HG03457 (cell line): Measurements from ENCODE around the gene GLS.
"Not testable (repeated sequence)": the region's sequence is repeated elsewhere in the genome, so short reads cannot be mapped to it uniquely, and the experiment has no call there.

Experiments used
- ATAC-seq: cut with Tn5 transposase; IDR thresholded peaks from one replicate; pipeline ENCODE4 v1.9.1; 2021; ENCODE audit warnings: moderate number of reproducible peaks; ENCODE audit not compliant: unreplicated experiment

The GLS gene

DNA sequence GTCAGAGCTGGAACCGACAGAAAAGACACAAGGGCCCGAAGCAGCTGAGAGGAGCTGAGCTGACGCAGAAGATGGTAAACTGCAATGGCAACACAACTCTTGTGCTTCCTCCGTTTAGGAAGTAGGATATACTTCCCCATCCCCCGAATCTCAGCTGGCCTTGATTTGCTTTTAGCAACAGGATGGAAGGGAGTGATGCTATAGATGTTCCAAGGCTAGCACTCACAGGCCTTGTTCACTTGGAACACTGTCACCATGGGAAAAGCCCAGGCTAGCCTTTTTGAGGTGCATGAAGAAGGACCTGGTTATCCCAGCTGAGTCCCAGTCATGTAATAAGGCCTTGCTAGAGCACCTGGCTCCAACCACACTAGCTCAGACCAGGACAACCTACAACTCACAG lies 107.3 kb downstream of the GLS start:
- ATAC-seq, result no peak

DNA sequence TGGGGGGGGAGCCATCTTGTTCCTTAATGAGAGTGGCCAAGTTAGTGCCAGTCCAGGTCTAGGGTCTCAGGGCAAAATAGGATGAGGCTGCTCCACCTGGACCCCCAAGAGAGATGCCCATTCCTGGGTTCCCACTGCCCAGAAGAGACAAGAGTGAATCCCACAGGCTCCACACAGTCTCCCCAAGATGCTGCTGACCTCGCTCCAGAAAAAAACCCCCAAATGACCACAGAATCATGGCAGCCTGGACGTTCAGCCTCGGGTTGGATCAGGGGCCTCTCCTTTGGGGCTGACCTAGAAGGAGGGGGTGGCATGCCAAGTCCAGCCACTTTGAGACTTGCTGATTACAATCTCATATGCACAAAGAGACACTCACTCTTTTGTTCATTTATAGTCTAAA lies 108.3 kb downstream of the GLS start:
- ATAC-seq, result no peak

- ATAC-seq, result no peak
These were observed 109.5 kb downstream of the GLS start for GRCh38 chr2:190990132-190990531.

DNA sequence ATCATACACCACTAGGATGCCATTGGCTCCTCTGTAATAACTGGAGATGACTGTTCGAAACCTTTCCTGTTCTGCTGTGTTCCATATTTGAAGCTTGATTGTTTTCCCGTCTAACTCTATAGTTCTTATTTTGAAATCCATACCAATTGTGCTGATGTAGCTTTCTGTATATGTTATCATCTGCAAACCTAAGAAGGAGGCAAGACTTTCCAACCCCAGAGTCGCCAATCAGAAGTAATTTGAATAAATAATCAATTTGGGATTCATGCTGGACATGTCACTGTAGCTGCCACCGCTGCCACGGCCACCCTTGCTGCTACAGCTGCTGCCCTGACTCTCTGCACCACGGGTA lies 112.6 kb downstream of the GLS start:
- no peak for ATAC-seq

DNA sequence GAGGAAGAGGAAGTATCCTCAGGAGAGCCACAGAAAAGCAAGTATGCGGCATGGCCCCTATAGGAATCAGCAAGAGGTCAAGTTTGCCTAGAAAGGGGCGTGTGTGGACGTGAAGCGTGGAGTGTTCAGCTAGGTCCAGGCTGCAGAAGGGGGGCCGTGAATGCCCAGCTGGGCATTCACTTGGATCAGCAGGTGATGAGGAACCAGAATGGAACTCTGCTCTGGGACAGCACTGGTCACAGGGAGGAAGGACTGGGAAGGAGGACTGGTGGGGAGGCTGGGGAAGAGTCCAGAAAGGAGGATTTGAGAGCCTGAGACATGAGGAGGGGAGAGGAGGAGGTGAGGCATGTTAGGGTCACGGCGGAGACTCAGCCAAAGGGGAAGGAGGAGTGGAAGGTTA lies 113.5 kb downstream of the GLS start:
- no peak for ATAC-seq

DNA sequence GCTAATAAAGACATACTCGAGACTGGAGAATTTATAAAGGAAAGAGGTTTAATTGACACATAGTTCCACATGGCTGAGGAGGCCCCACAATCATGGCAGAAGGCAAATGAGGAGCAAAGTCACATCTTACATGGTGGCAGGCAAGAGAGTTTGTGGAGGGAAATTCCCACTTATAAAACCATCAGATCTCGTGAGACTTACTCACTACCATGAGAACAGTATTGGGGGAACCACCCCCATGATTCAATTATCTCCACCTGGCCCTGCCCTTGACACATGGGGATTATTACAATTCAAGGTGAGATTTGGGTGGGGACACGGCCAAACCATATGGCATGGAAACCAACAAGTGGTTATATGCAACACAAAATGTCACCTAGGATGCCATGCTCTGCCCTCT lies 114.7 kb downstream of the GLS start:
- ATAC-seq, result not testable (repeated sequence)

- no peak for ATAC-seq
These were observed 115.8 kb downstream of the GLS start for GRCh38 chr2:190996338-190996946.

DNA sequence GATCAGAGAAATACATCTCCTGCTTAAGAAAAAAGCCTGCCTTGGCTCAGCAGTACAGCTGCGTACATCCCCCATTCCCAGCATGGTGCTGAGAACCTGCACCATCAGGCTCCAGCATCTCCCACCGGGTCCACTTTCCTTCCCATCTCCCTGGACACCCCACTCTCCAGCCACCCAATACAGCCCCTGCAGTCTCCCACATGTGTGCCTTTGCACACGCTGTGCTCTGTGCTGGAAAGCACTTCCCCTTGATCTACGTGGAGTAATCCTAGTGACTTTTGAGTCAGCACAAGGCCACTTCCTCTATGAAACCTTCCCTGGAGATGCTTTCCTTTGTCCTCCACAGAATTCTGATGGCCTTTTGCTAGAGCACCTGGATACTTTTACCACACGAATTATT lies 116.3 kb downstream of the GLS start:
- no peak for ATAC-seq

- no peak for ATAC-seq
These were observed 117.0 kb downstream of the GLS start for GRCh38 chr2:190997526-190998113.

GRCh38 chr2:190999058-190999457 lies 118.4 kb downstream of the GLS start:
- no peak for ATAC-seq

GRCh38 chr2:190999949-191000665 lies 119.5 kb downstream of the GLS start:
- ATAC-seq, result no peak

GRCh38 chr2:191001032-191001431 lies 120.4 kb downstream of the GLS start:
- no peak for ATAC-seq

- ATAC-seq, result no peak
These were observed 121.0 kb downstream of the GLS start for GRCh38 chr2:191001624-191002023.

DNA sequence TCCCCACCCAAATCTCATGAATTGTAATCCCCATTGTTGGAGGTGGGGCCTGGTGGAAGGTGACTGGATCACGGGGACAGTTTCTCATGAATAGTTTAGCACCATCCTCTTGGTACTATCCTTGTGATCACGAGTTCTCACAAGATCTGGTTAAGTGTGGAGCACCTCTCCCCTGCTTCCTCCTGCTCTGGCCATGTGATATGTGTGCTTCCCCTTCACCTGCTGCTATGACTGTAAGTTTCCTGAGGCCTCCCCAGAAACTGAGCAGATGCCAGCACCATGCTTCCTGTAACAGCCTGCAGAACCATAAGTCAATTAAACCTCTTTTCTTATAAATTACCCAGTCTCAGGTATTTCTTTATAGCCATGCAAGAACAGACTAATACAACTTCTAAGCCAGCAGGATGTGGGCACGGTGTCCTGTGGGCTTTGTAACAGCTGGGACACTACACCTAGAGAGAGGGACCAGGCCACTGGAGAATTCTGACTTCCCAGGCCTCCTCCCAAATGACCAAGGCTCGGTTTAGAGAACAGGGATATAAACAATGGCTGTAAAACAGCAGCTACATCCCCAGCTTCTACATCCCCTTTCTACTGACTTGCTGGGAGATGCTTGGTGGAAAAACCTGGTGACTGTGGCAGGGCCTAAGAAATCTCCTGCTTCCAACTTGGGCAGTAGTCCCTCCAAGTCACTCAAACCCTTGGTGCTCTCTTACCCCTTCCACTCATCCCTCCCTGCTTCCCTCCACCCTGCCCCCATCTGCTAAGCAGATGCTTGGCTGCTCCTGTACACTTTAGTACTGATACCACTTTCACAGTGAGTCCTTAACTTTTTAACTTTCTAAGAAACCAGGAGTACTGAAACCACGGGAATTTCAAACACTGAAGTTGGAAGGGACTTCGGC lies 123.0 kb downstream of the GLS start:
- no peak for ATAC-seq

GRCh38 chr2:191006297-191006696 lies 125.7 kb downstream of the GLS start:
- no peak for ATAC-seq

DNA sequence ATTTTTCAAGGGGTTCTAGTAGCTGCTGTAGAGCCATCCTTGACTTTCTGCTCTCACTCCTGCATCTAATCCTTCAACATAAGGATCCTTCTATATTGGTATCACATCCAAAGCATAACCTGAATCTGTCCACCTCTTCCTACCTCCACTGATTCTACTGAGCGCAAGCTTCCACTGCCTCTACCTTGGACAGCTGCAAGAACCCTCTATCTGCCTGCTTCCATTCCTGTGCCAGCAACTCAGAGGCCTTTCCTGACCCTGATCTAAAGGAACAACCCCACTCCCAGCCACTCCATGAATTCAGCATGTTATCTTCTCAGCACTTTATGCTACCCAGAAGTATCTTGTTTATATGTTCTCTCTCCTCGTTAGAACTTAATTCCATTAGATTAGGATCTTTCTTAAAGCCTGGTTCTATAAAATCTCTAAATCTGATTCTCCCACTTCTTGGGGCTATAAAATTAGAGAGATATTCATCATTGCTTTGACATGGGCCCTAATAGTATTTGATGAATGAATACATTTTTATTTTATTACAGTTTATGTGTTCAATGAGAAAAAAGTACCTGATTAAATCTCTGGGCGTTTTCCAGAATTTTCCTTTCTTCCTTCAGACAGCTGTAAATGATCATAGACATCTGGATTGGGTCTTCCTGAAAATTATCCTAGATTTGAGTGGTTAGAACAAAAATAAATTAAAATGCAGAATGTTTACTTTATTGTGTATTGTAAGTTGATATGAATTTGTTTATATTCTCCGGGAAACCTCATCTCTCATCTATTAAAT lies 126.6 kb downstream of the GLS start:
- no peak for ATAC-seq

GRCh38 chr2:191008286-191008685 lies 127.7 kb downstream of the GLS start:
- ATAC-seq, result no peak

DNA sequence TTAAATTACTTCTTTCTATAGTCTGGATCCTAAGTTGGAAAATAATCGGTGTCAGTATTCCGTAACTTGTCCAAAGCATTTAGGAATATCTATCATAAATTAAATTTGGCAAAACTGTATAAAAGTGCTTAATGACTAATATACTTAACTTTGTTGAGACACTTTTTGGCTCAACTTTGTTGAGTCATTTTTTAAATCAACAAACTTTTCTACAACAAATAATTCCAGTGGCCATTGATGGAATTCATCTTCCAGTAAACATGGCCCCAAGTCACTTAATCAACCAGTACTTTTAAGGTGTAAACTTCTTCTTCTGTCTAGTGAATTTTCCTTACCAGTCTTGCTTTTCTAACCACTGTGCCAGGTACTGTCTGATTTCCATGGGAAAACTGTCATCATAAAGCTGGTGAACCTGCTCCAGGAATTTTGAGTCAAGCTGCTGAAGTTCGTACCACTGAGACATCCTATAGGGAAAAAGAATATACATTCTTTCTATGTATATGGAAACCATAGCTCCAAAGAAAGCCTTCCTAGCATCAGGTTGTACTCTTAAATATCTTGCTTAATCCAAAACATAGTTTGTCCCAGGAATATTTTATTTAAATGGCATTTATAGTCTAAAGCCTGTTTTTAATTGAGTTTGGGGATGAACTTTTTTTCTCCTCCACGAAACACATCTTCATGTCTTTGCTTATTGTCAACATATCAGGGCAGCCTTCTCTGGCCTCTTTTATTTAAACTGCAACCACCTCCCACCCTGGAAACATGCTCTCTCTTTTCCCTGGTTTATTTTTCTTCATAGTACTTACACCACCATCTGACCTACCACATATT lies 129.1 kb downstream of the GLS start:
- ATAC-seq, result no peak

GRCh38 chr2:191010887-191011885 lies 130.6 kb downstream of the GLS start:
- no peak for ATAC-seq
